Mesendoderm (in vitro differentiated cells): ENCODE data around the gene SGK1.

Experiments
- DNase-seq: peaks from one replicate; pipeline ENCODE4 v3.0.0; 2013
- H2AK5ac ChIP-seq: 2 replicates; pipeline ENCODE4 v1.6.1; 2013; ENCODE audit warnings: low read length, inconsistent platforms
- H2BK120ac ChIP-seq: 2 replicates; pipeline ENCODE4 v1.6.1; 2013; ENCODE audit warnings: low read depth, mild to moderate bottlenecking, low read length, moderate library complexity, mixed read lengths
- H2BK15ac ChIP-seq: replicated peaks from 2 replicates; pipeline ENCODE4 v1.6.1; 2013; ENCODE audit warnings: low read depth, mild to moderate bottlenecking, moderate library complexity
- H2BK5ac ChIP-seq: 2 replicates; pipeline ENCODE4 v1.6.1; 2013; ENCODE audit warnings: low read length, inconsistent platforms
- H3K18ac ChIP-seq: 2 replicates; pipeline ENCODE4 v1.6.1; 2013; ENCODE audit warnings: mild to moderate bottlenecking, low read length, mixed read lengths
- H3K23ac ChIP-seq: one replicate; pipeline ENCODE4 v1.6.1; 2013; ENCODE audit warnings: low read length
- H3K27ac ChIP-seq: 2 replicates; pipeline ENCODE4 v1.5.1; 2013; ENCODE audit warnings: low read depth, mild to moderate bottlenecking, inconsistent platforms, low read length, moderate library complexity
- H3K27me3 ChIP-seq: 2 replicates; pipeline ENCODE4 v1.6.1; 2013; ENCODE audit warnings: low read length, control low read depth, mild to moderate bottlenecking, inconsistent platforms; ENCODE audit not compliant: insufficient read depth, poor library complexity
- H3K36me3 ChIP-seq: 2 replicates; pipeline ENCODE4 v1.6.1; 2013; ENCODE audit warnings: low read length, inconsistent platforms; ENCODE audit not compliant: control insufficient read depth, insufficient read depth
- H3K4ac ChIP-seq: one replicate; pipeline ENCODE4 v1.6.1; 2013; ENCODE audit warnings: low read depth, mild to moderate bottlenecking, low read length, moderate library complexity
- H3K4me1 ChIP-seq: 2 replicates; pipeline ENCODE4 v1.6.1; 2013; ENCODE audit warnings: low read depth, low read length, inconsistent platforms; ENCODE audit not compliant: control insufficient read depth
- H3K4me2 ChIP-seq: 2 replicates; pipeline ENCODE4 v1.6.1; 2013; ENCODE audit warnings: low read length
- H3K4me3 ChIP-seq: 2 replicates; pipeline ENCODE4 v1.5.1; 2013; ENCODE audit warnings: mild to moderate bottlenecking, low read length
- H3K56ac ChIP-seq: one replicate; pipeline ENCODE4 v1.6.1; 2013; ENCODE audit warnings: low read length
- H3K79me1 ChIP-seq: 2 replicates; pipeline ENCODE4 v1.6.1; 2013; ENCODE audit warnings: low read length, inconsistent platforms
- H3K79me2 ChIP-seq: 2 replicates; pipeline ENCODE4 v1.6.1; 2013; ENCODE audit warnings: mild to moderate bottlenecking, low read length; ENCODE audit not compliant: control insufficient read depth, insufficient read depth
- H3K9ac ChIP-seq: 2 replicates; pipeline ENCODE4 v1.6.1; 2013; ENCODE audit warnings: low read length, inconsistent platforms
- H4K5ac ChIP-seq: one replicate; pipeline ENCODE4 v1.6.1; 2013; ENCODE audit warnings: low read length
- H4K8ac ChIP-seq: one replicate; pipeline ENCODE4 v1.6.1; 2013; ENCODE audit warnings: low read depth, mild to moderate bottlenecking, control low read depth, low read length, moderate library complexity
- WGBS: extraction: QIAGEN DNeasy Blood & Tissue Kit; methylation state at CpG from one replicate; pipeline ENCODE4 v1.1.7; 2013; ENCODE audit warnings: low lambda C conversion rate, missing lambda C conversion rate; ENCODE audit not compliant: insufficient coverage; ENCODE audit errors: extremely low coverage; 5-methylcytosine and 5-hydroxymethylcytosine counted together

Gene SGK1

DNA sequence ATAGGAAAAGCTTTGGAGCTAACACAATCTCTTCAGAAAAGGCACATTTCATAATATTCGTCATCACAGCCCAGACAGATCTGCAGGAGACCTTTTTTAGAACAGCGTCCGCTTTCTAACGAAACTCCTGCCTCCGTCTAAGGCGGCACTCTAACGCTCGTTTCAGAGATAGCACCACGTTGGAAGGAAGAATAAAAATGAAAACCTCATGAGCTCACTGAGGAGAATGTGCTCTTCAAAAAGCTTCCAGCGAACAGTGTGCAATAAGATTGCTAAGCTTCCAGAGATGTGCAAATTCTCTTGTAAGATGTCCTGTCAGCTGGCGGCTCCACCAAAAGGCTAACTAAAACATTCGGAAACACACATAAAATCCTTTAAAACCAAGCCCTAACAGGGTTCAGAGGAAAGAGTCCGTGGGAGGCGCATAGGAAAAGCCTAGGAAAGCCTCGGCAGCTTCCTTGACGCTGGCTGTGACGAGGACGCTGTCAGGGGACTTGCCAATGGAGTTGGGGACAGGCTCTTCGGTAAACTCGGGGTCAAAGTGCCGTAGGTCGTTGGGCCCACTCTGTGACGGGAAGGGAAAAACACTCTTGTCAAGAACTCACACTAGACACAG lies 147.9 kb downstream of the SGK1 start:
- no peak overlapping the region for H3K18ac ChIP-seq
- H3K4me2 ChIP-seq, result no peak overlapping the region
- H3K4me3 ChIP-seq, result no peak overlapping the region
- H2AK5ac ChIP-seq, result no peak overlapping the region
- H4K8ac ChIP-seq, result no peak overlapping the region
- H3K9ac ChIP-seq, result no peak overlapping the region
- no peak overlapping the region for H2BK120ac ChIP-seq
- H2BK15ac ChIP-seq, result no peak overlapping the region
- H2BK5ac ChIP-seq, result no peak overlapping the region
- H3K56ac ChIP-seq, result no peak overlapping the region
- H3K23ac ChIP-seq, result no peak overlapping the region
- H3K4me1 ChIP-seq, result no peaks in the 10 kb centered on the region
- no peak for DNase-seq
- no peaks in the 10 kb centered on the region for H3K36me3 ChIP-seq
- no peaks in the 10 kb centered on the region for H3K27me3 ChIP-seq
- no peak overlapping the region for H4K5ac ChIP-seq
- H3K27ac ChIP-seq, result no peak overlapping the region
- no peaks in the 10 kb centered on the region for H3K79me2 ChIP-seq
- WGBS, result no CpG with 5 or more reads among the region's 23 CpGs
- H3K79me1 ChIP-seq, result no peaks in the 10 kb centered on the region
- H3K4ac ChIP-seq, result no peak overlapping the region

DNA sequence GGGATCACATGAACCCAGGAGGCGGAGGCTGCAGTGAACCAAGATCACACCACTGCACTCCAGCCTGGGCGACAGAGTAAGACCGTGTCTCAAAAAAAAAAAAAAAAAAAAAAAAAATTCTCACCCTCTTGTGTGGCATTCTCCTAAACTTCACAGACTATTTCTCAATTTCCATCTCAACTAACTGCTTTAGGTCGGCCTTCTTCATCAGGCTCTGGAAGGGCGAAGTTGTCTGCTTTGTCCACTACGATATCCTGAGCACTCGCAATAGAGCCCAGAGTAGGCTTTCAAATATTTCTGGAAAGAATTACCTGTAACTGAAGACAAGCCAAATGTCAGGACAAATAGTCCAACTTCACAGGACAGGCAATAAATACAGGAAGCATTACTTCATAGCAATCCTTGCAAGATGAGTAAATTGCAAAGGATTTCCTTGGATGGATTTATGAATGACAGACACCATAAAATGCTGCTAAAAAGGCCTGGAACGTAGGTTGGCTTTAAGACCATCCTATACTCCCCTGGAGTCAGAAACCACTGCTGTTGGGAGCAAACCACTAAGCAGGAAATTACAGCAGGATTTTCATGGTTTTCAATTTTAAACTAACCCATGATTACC lies 149.2 kb downstream of the SGK1 start:
- no peak for DNase-seq
- no peaks in the 10 kb centered on the region for H3K36me3 ChIP-seq
- H3K27ac ChIP-seq, result no peak overlapping the region
- no peaks in the 10 kb centered on the region for H3K79me2 ChIP-seq
- no peaks in the 10 kb centered on the region for H3K4me1 ChIP-seq
- H3K27me3 ChIP-seq, result no peaks in the 10 kb centered on the region
- no peak overlapping the region for H2AK5ac ChIP-seq
- no peak overlapping the region for H3K9ac ChIP-seq
- WGBS, result no CpG with 5 or more reads among the region's 8 CpGs
- no peak overlapping the region for H4K8ac ChIP-seq
- no peak overlapping the region for H3K4me2 ChIP-seq
- H2BK5ac ChIP-seq, result no peak overlapping the region
- H3K23ac ChIP-seq, result no peak overlapping the region
- no peak overlapping the region for H3K56ac ChIP-seq
- no peak overlapping the region for H3K18ac ChIP-seq
- H3K79me1 ChIP-seq, result no peaks in the 10 kb centered on the region
- no peak overlapping the region for H2BK15ac ChIP-seq
- no peak overlapping the region for H3K4me3 ChIP-seq
- no peak overlapping the region for H3K4ac ChIP-seq
- H4K5ac ChIP-seq, result no peak overlapping the region
- no peak overlapping the region for H2BK120ac ChIP-seq

DNA sequence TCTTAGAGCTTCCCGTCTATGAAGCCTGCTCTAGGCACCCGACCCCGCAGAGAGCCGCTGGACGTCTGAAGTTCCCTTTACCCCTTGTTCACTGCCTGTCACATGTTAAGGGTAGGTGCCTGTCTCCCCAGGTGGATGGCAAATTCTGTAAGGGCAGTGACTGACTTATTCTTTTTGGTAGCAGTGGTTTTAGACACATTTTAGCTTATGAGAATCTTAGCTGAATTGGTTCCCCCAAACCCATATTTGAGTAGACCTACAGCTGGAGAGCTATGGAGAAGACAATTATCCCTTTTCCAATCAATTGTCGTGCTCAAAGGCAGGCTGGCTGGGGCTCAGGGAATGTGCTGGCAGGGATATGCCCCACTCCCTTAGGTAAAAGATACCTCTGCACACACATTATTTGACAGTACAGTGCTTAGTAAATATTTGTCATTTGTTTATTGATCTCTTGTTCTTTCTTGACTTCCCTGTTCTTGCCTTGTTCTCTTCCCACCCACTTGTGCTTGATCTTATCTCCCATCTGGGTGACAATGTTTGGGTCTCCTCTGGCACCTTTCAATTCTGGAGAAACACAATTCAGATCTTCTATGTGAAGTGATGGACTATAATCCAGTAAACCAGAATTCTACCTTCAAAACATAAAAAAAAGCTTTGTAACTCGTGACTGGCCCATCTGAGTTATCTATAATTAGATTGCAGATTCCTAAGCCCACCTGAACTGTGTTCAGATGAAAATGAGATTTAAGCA lies 151.2 kb downstream of the SGK1 start:
- Histone ChIP-seq H2BK5ac (no peak overlapping the region), H3K79me2 (no peaks in the 10 kb centered on the region), H3K27me3 (no peaks in the 10 kb centered on the region), H3K4me2 (no peak overlapping the region), H3K79me1 (no peaks in the 10 kb centered on the region), H3K27ac (no peak overlapping the region), H2BK120ac (no peak overlapping the region), H3K9ac (no peak overlapping the region), H4K8ac (no peak overlapping the region), H2AK5ac (no peak overlapping the region), H3K56ac (no peak overlapping the region), H4K5ac (no peak overlapping the region), H3K18ac (no peak overlapping the region), H3K4me1 (no peaks in the 10 kb centered on the region), H3K4ac (no peak overlapping the region), H3K36me3 (no peaks in the 10 kb centered on the region), H3K4me3 (no peak overlapping the region), H3K23ac (no peak overlapping the region), H2BK15ac (no peak overlapping the region)
- no CpG with 5 or more reads among the region's 7 CpGs for WGBS
- no peak for DNase-seq

DNA sequence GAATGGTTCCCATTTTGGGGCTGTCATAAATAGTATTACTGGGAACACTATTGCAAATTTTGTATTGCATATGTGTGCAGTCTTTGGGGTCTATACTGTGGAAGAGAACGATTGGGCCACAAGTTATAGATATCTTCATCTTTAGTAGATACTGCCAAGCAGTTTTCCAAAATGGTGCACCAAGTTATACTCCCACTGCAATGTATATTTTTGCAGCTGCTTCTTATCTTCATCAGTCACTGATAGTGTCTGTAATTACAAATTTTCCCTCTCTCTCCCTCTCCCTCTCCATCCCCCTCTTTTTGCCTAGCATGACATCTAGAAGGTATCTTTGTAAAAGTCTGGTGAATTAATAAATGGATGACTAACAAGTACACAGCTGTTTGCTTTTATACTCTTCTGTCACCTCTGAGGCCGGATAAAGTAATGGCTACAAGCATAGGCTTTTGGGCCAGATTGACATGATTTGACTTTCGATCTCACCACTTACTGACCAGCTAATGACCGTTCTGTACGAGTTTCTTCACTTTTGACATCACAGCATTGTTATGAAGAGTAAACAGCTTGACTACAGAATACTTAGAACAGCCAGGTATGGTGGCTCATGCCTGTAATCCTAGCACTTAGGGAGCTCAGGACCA lies 152.2 kb downstream of the SGK1 start:
- no CpG with 5 or more reads among the region's 5 CpGs for WGBS
- H3K36me3 ChIP-seq, result no peaks in the 10 kb centered on the region
- no peak overlapping the region for H2BK120ac ChIP-seq
- H3K9ac ChIP-seq, result no peak overlapping the region
- H4K8ac ChIP-seq, result no peak overlapping the region
- no peak overlapping the region for H3K4me2 ChIP-seq
- no peaks in the 10 kb centered on the region for H3K79me2 ChIP-seq
- H2AK5ac ChIP-seq, result no peak overlapping the region
- H3K4me1 ChIP-seq, result no peaks in the 10 kb centered on the region
- no peak overlapping the region for H3K18ac ChIP-seq
- no peak overlapping the region for H4K5ac ChIP-seq
- no peak overlapping the region for H3K56ac ChIP-seq
- H2BK15ac ChIP-seq, result no peak overlapping the region
- no peaks in the 10 kb centered on the region for H3K79me1 ChIP-seq
- no peak overlapping the region for H3K23ac ChIP-seq
- no peak overlapping the region for H3K4ac ChIP-seq
- H3K27ac ChIP-seq, result no peak overlapping the region
- no peak overlapping the region for H3K4me3 ChIP-seq
- H2BK5ac ChIP-seq, result no peak overlapping the region
- no peaks in the 10 kb centered on the region for H3K27me3 ChIP-seq
- DNase-seq, result no peak

DNA sequence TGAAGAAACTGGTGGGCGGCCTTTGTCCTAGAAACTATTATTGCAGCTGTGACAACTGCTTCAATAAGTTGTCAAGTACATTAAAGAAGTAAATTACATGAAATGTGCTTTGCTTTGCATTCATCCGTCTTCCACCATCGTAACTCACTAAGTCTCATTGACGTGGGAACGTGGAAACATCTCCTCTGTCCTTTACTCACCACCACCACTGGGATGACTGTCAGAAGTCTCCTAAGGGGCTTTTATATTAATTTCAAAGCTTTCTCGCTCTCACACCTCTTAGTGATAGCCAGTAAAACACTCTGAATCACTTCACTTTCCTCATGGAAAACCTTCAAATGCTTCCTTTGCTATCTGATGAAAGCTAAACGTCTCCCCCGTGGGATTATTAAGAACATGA lies 153.6 kb downstream of the SGK1 start:
- H3K36me3 ChIP-seq, result no peaks in the 10 kb centered on the region
- no peaks in the 10 kb centered on the region for H3K27me3 ChIP-seq
- no peak overlapping the region for H2BK5ac ChIP-seq
- no peaks in the 10 kb centered on the region for H3K4me1 ChIP-seq
- H2BK120ac ChIP-seq, result no peak overlapping the region
- H4K5ac ChIP-seq, result no peak overlapping the region
- H3K9ac ChIP-seq, result no peak overlapping the region
- H2BK15ac ChIP-seq, result no peak overlapping the region
- WGBS, result no CpG with 5 or more reads among the region's 8 CpGs
- no peak overlapping the region for H3K23ac ChIP-seq
- no peaks in the 10 kb centered on the region for H3K79me2 ChIP-seq
- no peak overlapping the region for H3K4me2 ChIP-seq
- DNase-seq, result no peak
- no peak overlapping the region for H3K56ac ChIP-seq
- no peak overlapping the region for H3K4me3 ChIP-seq
- no peak overlapping the region for H4K8ac ChIP-seq
- no peak overlapping the region for H2AK5ac ChIP-seq
- H3K27ac ChIP-seq, result no peak overlapping the region
- H3K4ac ChIP-seq, result no peak overlapping the region
- H3K79me1 ChIP-seq, result no peaks in the 10 kb centered on the region
- H3K18ac ChIP-seq, result no peak overlapping the region
